Activated naive CD8-positive, alpha-beta T cell treated with anti-CD3 and anti-CD28 coated beads, Interleukin-2, amount 50 U/mL, for 24 hours (primary cell): Measurements from ENCODE around the gene PSD.
A peak's percentile ranks its signal among the peaks of the same experiment; 100 is the strongest.

Experiments
- ATAC-seq: fragments of 150-1000 bp; cut with Tn5 transposase; one replicate; pipeline ENCODE4 v1.10.0; 2021
- DNase-seq: peaks from one replicate; pipeline ENCODE4 v3.0.0; 2021
- H3K27ac Mint-ChIP-seq: one replicate; pipeline ENCODE4 v1.8.0; 2021; ENCODE audit warnings: mild to moderate bottlenecking, mixed read lengths
- H3K27me3 Mint-ChIP-seq: one replicate; pipeline ENCODE4 v1.8.0; 2021; ENCODE audit warnings: mixed read lengths
- H3K36me3 Mint-ChIP-seq: one replicate; pipeline ENCODE4 v1.8.0; 2021; ENCODE audit warnings: low read depth, mixed read lengths
- H3K4me1 Mint-ChIP-seq: one replicate; pipeline ENCODE4 v1.8.0; 2021; ENCODE audit warnings: mixed read lengths
- H3K4me3 Mint-ChIP-seq: one replicate; pipeline ENCODE4 v1.8.0; 2021; ENCODE audit warnings: mild to moderate bottlenecking, moderate library complexity, mixed read lengths
- H3K9me3 Mint-ChIP-seq: one replicate; pipeline ENCODE4 v1.8.0; 2021; ENCODE audit warnings: mixed read lengths

Gene PSD

DNA sequence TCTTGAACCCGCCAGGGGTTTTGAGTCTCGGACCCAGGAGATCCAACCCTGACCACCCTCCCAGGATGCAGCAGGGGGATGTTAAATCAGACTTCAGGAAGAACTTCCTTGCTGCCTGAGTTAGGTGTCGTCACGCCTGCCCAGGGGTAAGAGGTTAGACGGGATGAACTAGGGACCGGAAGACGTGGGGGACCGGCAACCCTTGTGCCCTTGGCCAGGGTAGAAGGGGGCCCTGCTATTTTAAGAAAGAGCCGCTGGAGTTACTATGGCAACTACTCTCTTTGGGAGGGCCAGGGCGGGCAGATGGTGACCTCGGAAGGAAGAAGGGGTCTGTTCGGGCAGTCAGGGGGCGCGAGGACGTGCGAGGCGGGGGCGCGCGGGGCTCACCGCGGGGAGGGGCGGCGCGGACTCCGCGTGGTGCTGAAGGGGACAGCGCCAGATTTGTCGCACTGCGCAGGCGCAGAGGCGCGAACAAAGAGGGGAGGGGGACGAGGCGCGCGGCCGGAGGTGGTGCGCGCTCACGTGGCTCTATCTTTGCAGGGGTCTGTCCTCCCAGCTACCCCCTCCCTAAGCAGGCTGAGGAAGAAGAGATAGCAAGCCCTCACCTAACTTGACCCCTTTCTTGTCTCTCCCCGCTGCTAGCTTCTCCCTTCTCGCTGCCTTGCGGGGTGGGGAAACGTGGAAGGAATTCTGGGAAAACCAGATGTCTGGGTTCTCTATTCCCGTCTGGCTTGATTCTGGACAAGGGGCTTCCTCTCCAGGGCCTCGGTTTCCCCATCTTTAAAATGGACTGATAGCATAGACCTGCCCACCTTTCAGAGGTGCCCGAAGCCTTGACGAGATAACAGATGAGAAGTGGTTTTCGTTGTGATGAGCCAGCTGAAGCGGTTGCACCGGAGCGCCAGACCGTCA, 940 bp upstream of the PSD start:
- Mint-ChIP-seq H3K27me3 (peaks cover 30% of the 10 kb centered on the region), H3K4me3 (peak overlapping the region; percentile 91), H3K27ac (peak overlapping the region; percentile 50), H3K36me3 (peaks cover 8% of the 10 kb centered on the region), H3K9me3 (no peaks in the 10 kb centered on the region), H3K4me1 (peaks cover 39% of the 10 kb centered on the region)
- DNase-seq (peak; percentile 77), ATAC-seq (no peak)

DNA sequence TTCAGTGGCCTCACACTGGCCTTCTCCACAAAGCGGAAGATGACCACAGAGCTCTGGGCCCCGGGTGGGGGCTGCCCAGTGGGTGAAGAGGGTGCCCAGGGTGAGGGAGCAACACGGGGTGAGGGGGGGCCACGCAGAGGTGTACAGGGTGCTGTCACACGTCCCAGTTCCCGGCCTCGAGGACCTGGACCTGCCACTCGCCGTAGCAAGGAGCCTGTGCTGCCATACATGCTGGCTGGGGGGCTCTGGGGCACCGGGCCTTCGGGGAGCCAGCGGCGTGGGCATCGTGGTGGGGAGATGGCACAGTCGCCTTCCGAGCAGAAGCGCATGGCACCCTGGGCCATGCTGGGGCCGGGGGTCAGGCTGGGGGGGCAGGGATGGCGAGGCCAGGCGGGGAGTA, 1.9 kb downstream of the PSD start:
- Mint-ChIP-seq H3K36me3 (peaks cover 2% of the 10 kb centered on the region), H3K4me3 (no peak overlapping the region), H3K9me3 (no peaks in the 10 kb centered on the region), H3K4me1 (peaks cover 35% of the 10 kb centered on the region), H3K27ac (no peak overlapping the region), H3K27me3 (peaks cover 34% of the 10 kb centered on the region)
- DNase-seq = no peak
- ATAC-seq = no peak

DNA sequence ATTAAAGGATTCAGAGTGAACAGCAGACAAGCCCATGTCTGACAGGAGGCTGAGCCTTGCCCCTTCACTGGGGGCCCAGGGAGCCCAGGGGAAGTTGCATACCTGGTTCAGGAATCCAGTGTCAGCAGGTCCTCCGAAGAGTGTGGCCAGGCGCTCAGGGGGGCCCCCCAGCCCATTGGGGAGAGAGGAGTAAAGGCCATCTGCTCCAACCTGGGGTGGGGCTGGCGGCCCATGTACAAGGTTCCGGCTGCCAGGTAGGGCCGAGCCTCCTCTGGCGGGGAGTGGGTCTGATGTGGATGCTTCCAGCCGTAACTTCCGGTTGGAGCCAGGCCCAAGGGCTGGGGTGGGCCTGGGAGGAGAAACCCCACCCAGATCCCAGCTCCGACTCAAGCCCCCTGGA, 2.3 kb downstream of the PSD start:
- H3K27ac Mint-ChIP-seq = no peak overlapping the region
- H3K4me3 Mint-ChIP-seq = no peak overlapping the region
- ATAC-seq = no peak
- peaks cover 38% of the 10 kb centered on the region for H3K27me3 Mint-ChIP-seq
- H3K9me3 Mint-ChIP-seq = no peaks in the 10 kb centered on the region
- peaks cover 38% of the 10 kb centered on the region for H3K4me1 Mint-ChIP-seq
- DNase-seq = no peak
- H3K36me3 Mint-ChIP-seq = peaks cover 2% of the 10 kb centered on the region

DNA sequence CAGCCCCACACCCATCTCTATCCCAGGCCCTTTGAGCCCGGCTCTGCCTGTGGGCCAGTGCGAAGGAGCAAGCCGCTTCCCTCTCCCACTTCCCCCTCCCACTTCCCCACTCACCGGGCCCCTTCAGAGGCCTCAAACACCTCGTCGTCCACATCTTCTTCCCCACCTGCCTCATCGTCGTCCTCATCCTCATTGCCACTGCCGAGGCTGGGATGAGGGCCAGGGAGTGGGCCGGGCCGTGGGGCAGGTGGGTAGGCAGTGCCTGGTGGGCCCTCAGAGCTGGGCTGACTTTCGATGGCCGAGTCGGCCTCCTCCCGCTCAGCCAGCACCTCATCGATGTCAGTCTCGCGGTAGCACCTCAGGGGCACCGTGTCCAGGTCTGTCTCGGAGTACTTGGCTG, 3.8 kb downstream of the PSD start:
- no peak overlapping the region for H3K4me3 Mint-ChIP-seq
- H3K4me1 Mint-ChIP-seq = peaks cover 37% of the 10 kb centered on the region
- ATAC-seq (no peak), DNase-seq (no peak)
- peaks cover 44% of the 10 kb centered on the region for H3K27me3 Mint-ChIP-seq
- no peaks in the 10 kb centered on the region for H3K9me3 Mint-ChIP-seq
- no peaks in the 10 kb centered on the region for H3K36me3 Mint-ChIP-seq
- no peak overlapping the region for H3K27ac Mint-ChIP-seq

DNA sequence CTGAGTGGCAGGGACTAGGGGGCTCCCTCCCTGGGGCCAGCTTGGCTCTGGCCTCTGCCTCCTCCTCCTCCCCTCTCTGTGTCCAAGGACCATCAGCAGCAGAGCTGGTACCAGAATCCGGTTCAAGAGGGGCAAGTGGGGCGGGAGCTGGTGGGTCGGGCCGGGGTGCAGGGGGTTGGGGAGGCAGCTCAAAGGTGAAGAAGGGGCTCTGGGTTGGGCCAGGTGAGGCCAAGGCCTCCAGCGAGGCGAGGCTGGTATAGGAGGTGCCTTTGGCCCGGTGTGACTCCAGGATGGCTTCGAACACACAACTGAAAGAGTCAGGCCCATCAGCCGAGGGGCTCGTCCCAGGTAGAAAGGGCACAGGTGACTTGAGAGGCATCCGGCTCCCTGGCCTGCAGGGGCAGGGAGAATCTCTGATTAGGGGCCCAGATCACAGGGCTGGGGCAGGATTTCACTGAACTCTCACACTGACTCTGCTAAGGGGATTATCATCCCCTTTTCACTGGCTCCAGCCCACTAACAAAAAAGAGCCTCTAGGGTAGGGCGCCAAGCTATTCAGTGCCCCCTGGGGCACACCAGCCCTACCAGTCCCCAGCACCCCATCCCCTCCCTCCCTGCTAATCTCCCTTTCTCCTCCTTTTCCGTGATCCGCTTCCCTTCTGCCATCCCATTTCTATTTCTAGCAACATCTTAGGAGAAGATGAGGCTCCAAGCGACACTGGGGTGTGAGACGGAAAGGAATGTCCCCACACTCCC, 4.6 kb downstream of the PSD start:
- ATAC-seq = no peak
- no peak overlapping the region for H3K27ac Mint-ChIP-seq
- H3K36me3 Mint-ChIP-seq = no peaks in the 10 kb centered on the region
- H3K4me1 Mint-ChIP-seq = peaks cover 35% of the 10 kb centered on the region
- DNase-seq = no peak
- H3K9me3 Mint-ChIP-seq = no peaks in the 10 kb centered on the region
- H3K4me3 Mint-ChIP-seq = no peak overlapping the region
- peaks cover 42% of the 10 kb centered on the region for H3K27me3 Mint-ChIP-seq

DNA sequence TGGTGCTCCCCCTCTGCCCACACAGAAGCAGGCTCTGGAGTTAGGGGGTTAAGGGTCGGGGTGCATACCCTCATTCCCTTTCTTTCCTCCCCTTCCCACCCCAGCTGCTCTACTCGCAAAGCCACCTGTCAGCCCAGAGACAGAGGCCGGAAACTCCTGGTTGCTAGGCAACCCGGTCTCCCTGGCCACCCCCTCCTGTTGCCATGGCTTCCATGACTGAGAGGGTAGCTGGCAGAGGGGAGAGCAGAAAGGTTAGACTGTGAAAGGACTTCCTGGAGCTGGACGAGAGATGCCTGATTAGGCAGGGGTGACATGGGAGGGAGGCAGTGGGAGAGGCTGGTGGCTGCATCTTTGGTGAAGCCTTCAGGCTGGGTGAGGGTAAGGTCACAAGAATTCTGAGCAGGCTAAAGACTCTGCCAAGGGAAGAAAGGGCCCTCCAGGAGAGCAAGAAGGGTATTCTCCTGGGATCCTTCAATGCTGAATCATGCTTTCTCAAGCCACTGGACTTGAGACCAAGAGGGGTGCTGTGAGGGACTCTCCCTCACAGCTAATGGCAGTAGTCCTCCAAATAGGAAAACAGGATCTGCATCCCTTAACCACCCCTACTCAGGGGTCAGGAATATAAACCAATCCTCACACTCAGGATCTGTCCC, 5.4 kb downstream of the PSD start:
- H3K27ac Mint-ChIP-seq = no peak overlapping the region
- peak; percentile 34 for ATAC-seq
- H3K4me1 Mint-ChIP-seq = peaks cover 33% of the 10 kb centered on the region
- H3K27me3 Mint-ChIP-seq = peaks cover 41% of the 10 kb centered on the region
- peak; percentile 62 for DNase-seq
- H3K36me3 Mint-ChIP-seq = no peaks in the 10 kb centered on the region
- no peak overlapping the region for H3K4me3 Mint-ChIP-seq
- H3K9me3 Mint-ChIP-seq = no peaks in the 10 kb centered on the region

DNA sequence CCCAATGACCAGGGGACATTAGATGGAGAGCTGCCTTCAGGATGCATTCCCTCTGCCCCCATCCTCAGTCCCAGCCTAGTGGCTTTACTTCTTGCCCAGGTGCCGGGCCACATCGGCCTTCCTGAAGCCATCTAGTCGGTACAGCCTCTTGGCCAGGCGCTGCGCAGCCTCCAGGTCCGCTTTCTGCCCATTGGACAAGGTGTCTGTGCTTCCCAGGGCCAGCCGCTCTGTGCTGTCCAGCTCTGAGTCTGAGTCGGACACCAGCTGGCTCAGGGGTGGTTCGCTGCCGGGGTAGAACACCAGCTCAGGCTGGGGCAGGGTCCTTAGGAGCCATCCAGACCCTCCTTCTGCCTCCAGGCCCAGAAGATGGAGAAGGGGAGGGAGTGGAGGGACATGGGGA, 6.3 kb downstream of the PSD start:
- ATAC-seq (no peak), DNase-seq (no peak)
- H3K27ac Mint-ChIP-seq = no peak overlapping the region
- H3K4me3 Mint-ChIP-seq = no peak overlapping the region
- peaks cover 40% of the 10 kb centered on the region for H3K4me1 Mint-ChIP-seq
- no peaks in the 10 kb centered on the region for H3K36me3 Mint-ChIP-seq
- H3K9me3 Mint-ChIP-seq = no peaks in the 10 kb centered on the region
- peaks cover 33% of the 10 kb centered on the region for H3K27me3 Mint-ChIP-seq

DNA sequence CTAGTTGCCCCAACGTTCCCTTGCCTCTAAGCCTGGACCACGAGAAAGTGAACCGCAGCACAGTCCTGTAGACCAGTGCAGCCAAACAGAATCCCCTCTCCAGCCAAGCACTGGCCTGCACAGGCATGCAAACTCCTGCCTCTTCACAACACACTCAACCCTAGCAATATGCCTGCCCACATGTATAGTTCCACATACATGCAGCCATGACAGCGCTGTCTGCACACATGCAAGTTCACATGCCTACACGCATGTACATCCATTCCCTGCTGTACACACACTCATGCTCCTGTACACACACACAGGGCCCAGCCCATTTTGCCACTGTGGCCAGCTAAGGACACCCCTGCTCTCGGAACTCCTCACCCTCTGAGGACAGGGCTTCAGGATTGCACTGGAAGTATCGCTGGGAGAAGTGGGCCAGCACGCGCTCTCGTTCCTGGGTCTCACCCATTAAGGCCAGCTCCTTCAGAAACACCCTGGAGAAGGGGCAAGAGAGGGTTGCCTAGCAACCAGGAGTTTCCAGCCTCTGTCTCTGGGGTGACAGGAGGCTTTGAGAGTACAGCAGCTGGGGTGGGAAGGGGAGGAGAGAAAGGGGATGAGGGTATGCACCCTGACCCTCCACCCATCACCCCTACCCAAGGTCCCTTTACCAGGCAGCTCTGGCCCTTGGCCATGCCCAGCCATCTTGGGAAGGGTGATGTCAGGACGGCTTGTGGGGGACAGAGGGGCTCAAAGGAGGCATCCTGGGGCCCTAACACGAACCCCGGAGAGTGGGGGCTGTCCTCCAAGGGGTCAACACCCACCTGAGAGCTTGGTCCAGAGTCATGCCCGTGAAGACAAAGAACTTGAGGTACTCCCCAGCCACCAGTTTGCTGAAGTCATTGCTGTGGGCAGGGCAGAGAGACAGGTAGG, 7.0 kb downstream of the PSD start:
- Mint-ChIP-seq H3K27ac (peak overlapping the region; percentile 57), H3K4me3 (peak overlapping the region; percentile 69), H3K9me3 (no peaks in the 10 kb centered on the region), H3K27me3 (peaks cover 29% of the 10 kb centered on the region), H3K4me1 (peaks cover 44% of the 10 kb centered on the region), H3K36me3 (no peaks in the 10 kb centered on the region)
- DNase-seq = no peak
- no peak for ATAC-seq

DNA sequence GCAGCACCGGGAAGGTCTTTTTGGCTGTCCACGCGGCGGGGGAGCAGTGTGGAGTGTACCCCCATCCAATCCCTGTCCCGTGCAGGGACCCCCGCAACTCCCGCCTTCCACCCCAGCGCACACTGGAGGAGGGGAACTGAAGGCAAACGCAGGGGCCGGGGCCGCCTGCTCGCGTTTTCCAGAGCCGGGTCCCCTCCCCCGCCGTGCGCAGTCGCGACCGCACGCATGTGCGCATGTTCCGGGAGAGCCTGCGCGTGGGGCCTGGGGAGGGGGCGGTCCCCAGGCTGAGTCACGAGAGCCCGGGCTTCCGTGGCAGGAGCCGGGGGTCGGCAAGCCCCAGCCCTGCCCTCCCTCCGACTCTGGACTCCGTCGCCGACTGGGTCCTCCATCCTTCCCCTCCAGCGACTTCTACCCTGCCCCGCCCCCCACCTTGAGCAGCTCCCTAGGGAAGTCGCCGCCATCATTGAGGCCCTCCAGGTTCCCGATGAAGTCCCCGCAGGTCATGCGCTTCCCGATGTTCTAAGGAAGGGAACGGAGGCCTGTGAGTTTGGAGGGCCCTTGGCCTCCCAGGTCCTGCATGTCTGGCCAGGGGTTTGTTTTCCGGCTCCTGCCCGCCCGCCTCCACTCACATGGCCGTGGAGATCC, 8.0 kb downstream of the PSD start:
- DNase-seq = peak; percentile 72

DNA sequence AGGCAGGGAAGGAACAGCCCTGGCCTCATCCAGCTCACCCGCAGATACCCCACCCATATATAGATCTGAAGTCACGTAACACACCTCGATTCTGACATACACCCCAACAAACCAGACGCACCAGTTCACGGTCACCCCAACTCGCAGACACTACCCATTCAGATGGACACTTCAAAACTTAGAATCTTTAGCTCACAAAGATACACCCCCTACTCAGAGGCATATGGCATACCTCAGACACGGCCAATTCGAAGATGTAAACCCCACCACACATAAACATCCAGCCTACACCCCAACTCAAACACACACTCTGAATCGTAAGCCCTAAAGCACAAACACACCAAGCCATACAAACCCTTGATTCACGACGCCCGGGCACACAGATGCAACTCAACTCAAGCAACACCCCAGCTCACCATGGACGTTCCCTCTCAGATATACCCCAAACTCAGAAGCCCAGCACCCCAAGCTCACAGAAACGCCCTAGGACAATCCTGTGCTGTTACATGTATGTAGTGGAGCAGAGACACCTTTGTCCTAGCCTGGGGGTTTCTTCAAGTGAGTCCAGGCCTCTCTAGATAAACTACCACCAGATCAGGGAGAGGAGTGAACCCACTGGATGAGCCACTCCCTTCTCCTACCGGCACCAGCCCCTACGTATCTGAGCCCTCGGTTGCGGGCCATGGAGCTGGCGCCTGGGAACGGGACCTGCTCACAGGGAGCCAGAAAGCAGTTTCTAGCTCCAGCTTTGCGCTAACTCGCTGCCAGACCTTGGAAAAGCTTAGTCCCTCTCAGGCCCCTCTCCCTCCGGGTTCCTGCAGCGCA, 8.8 kb downstream of the PSD start:
- Mint-ChIP-seq H3K36me3 (no peaks in the 10 kb centered on the region), H3K27me3 (peaks cover 23% of the 10 kb centered on the region), H3K4me1 (peaks cover 52% of the 10 kb centered on the region), H3K4me3 (peak overlapping the region; percentile 75), H3K27ac (peak overlapping the region; percentile 52), H3K9me3 (no peaks in the 10 kb centered on the region)
- DNase-seq (no peak), ATAC-seq (no peak)

More for the DNA sequence above, 8.0 kb downstream of the PSD start:
- Mint-ChIP-seq H3K27me3 (peaks cover 23% of the 10 kb centered on the region), H3K4me1 (peaks cover 51% of the 10 kb centered on the region), H3K9me3 (no peaks in the 10 kb centered on the region), H3K4me3 (peak overlapping the region; percentile 75), H3K36me3 (no peaks in the 10 kb centered on the region), H3K27ac (peak overlapping the region; percentile 52)
- ATAC-seq = peak; percentile 8

DNA sequence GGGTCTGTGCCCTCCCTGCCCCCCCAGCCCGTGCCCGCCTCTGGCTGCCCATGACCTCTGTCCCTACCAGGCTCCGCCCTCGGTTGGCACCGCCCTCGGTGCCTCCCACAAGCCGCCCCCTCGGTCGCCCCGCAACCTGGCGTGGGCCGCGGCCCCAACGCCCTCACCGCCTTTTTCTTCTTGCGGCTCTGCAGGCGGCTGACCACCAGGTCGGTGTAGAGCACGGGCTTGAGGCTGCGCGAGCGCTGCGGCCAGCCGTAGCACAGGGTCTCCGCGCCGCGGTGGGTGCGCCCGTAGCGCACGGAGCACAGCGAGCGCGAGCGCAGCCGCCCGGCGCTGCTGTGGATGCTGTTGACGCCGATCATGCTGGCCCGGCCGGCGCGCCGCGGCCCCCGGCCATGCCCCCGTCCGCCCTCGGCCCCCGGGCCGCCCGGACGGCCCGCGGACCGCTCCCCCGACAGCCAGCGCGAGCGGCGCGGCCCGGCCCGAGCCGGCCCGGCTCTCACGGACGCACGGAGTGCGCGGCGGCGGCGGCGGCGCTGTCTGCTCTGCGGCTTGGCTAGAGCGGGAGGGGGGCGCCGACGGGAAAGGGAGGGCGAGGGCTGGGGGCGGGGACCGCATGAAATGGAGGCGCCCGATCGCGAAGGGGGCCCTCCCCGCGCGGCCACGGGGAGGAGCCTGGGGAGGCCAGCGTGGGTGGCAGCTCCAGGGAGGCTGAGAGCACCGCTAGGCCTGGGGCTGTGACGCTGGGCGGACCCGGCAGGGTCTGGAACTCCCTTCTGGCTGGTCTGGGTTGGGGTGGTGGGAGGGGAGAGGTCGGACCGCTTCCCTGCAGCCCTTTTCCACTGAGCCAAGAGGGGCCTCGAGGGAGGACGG, 9.6 kb downstream of the PSD start:
- peak; percentile 86 for DNase-seq
- H3K27me3 Mint-ChIP-seq = peaks cover 23% of the 10 kb centered on the region
- peak; percentile 55 for ATAC-seq
- H3K36me3 Mint-ChIP-seq = no peaks in the 10 kb centered on the region
- peak overlapping the region; percentile 75 for H3K4me3 Mint-ChIP-seq
- peak overlapping the region; percentile 52 for H3K27ac Mint-ChIP-seq
- peaks cover 52% of the 10 kb centered on the region for H3K4me1 Mint-ChIP-seq
- H3K9me3 Mint-ChIP-seq = no peaks in the 10 kb centered on the region

DNA sequence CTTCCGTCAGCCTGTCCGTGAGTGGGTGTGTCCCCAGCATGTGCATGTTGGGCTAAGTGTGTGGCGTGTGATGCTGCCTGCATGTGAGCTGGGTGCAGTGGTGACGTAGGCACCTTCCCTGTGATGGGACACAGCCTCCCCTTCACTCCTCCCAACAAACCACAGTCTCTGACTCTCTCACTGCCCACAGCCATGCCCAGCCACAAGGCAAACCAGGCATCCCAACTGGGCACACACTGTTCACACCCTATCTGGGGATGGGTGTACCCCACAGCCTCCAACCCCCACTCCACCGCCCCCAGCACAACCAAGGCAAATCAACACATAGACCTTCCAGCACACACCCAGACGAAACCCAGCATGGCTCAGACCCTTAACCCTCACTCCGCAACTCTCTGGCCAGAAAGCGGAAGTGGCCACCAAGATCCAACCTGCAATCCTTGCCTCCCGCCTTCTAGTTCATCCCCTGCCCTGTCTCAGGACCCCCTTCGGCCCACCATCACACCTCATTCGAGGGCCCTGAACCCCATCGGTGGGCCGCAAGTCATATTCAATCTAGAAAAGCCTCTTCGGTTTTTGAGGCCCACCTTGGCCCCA, 10.4 kb downstream of the PSD start:
- DNase-seq = no peak
- Mint-ChIP-seq H3K9me3 (no peaks in the 10 kb centered on the region), H3K4me1 (peaks cover 50% of the 10 kb centered on the region), H3K27me3 (peaks cover 23% of the 10 kb centered on the region), H3K36me3 (peaks cover 2% of the 10 kb centered on the region), H3K27ac (peak overlapping the region; percentile 16), H3K4me3 (peak overlapping the region; percentile 66)
- no peak for ATAC-seq
